GOT3 (cell line): ENCODE data around the gene HAS3.

ENCODE experiments used
- DNase-seq: peaks from one replicate; lab custom pipeline; 2025; ENCODE audit warnings: mixed read lengths; lab: John Stamatoyannopoulos, UW

The HAS3 gene

DNA sequence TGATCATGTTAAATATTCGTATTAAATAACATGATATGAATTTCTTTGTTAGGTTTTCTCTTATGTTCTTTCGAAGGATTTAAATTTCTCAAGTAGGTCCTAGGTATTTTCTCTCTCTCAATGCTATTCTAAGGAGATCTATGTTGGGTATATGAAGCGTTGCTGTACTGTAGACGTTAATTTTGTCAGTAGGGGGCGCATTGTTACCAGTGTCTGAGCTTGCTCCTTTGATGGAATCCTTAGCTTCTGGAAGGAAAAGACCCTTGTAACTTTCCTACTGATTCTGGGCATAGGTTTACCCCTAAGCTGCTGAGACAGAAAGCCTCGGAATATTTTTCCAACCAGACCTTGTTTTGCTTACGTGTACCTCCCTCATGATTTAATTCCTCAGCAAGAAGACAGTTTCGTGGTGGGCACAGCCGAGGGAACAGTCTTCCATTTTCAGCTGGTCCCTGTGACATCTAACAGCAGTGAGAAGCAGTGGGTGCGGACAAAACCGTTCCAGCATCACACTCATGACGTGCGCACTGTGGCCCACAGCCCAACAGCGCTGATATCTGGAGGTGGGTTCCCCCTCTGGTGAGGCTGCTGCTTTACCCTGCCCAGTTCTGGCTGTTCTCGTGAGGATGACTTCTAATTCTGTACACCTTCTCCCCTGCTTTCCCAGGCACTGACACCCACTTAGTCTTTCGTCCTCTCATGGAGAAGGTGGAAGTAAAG is 44.9 kb downstream of the HAS3 start:
- no peak for DNase-seq

DNA sequence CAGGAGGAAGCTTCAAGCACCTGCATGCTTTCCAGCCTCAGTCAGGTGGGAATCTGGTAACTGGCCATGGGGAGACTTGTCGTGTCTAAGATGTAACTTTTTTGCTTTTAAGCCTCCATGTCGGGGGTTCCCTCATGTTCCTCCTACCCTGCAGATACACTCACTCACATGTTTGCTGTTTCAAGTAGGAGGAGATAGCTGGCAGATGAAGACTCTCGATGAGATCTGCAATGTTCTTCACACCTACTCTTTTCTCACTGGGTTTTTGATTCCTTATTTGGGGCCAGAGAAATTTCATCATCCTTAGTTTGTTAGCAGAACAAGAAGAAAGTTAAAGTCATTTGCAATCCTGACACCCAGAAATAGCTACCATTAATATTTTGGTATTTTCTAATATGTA is 51.7 kb downstream of the HAS3 start:
- no peak for DNase-seq

DNA sequence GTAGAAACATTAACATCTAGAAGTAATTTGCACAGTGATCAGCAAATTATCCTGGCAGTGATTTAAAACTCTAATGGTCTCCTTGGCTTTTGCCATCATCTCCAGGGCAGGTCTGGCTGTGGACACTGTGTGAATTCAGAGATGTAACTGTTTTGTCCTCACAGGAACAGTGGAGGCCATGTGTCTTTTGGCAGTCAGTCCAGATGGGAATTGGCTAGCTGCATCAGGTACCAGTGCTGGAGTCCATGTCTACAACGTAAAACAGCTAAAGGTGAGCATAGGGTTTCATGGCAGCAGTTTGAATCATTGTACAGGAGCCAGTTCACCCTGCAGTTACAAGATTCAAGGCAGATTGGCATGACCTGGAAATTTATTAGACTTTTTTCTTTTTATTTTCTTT is 54.7 kb downstream of the HAS3 start:
- DNase-seq: no peak

DNA sequence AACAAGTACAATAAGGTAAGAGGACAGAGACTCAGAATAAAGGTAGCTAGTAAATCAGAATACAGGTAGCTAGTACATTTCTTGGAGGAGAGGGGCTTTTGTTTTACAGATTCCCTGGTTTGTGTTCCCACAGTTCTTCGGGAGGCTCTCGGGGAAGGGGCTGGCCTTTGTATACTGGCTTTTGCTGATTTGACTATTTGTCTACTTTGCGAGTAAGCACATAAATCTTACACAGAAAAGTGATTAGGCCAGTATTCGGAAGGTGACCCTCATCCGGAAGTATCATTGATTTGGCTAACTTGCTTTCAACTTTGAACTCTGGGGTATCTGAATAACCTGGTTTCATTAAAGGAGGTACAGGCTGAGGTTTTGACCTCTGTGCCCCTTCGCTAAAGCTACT is 60.1 kb downstream of the HAS3 start:
- DNase-seq: no peak

DNA sequence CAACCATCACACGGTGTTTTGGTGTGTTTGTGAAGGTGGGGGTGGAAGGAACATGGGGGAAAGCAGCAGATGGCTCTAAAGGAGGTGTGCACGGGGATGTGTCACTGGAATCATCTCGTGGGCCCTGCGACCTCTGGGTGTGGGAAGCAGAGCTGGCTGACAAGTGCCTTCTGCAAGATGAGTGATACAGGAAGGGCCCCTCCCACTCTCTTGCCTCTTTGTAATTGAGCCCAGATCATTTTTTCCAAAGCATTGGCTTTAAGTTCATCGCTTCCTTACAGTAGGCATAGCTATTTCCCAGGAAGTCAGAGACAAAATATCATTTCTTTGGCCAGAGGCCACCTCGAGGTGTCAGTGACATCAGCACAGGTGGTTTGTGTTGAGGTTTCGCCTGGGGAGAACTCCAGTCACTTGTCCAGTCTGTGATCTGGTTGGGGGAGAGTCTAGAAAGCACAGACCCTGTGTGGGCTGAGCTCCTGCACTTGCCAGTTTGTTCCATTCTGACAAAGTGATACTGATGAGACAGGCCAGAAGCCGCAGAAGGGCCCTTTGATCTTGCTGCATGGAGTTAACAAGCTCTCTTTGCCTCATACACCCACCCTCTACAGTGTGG is 60.9 kb downstream of the HAS3 start:
- no peak for DNase-seq

DNA sequence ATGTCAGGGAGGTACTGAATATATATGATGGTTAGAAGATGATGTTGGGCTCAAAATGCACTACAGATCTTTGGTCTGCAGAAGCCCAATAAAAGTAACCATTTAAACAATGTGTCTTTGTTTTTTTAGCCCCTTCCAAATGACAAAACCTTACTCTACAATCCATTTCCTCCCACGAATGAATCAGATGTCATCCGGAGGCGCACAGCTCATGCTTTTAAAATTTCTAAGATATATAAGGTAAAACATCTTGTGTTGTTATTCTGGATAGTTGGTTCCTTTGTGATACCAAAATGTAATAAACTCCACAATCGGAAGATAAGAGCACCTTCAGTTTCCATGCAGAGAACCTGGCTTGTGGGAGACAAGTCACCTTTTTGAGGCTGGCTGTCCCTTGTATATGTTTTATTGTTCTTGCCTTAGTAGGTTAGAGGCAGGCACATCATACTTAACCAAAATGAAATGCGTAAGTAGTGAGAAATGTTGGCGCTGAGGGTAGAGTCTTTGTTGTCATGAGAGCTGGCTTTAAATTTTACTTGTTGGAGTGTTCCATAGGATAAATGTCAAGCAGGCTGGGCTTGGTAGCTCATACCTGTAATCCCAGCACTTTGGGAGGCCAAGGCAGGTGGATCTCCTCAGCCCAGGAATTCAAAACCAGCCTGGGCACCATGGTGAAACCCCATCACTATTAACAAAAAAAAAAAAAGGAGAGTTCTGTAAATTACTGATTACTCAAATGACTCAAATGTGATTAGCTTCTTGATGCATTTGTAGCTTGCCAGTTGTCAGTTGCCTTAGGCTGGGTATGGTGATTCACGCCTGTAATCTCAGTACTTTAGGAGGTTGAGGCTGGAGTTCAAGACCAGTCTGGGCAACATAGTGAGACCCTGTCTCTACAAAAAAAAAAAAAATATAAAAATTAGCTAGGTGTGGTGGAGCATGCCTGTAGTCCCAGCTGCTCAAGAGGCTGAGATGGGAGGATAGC is 61.8 kb downstream of the HAS3 start:
- no peak for DNase-seq
